MM.1S (cell line): ENCODE data around the gene DTX3.
"Not testable (repeated sequence)": the region's sequence is repeated elsewhere in the genome, so short reads cannot be mapped to it uniquely, and the experiment has no call there.

Source experiments
- EZH2 ChIP-seq: fragments of 300-600 bp; sonication (generic); optimal IDR thresholded peaks from 2 replicates; pipeline ENCODE3; 2017; ENCODE audit warnings: low read depth, mild to moderate bottlenecking, antibody characterized with exemption, low read length, mixed read lengths
- TF ChIP-seq, protein P1 (sequence below): fragments of 300-600 bp; sonication (generic); IDR thresholded peaks from 2 replicates; pipeline ENCODE4 v1.5.1; 2016; ENCODE audit warnings: antibody characterized with exemption, low read length, mixed read lengths

DNA sequence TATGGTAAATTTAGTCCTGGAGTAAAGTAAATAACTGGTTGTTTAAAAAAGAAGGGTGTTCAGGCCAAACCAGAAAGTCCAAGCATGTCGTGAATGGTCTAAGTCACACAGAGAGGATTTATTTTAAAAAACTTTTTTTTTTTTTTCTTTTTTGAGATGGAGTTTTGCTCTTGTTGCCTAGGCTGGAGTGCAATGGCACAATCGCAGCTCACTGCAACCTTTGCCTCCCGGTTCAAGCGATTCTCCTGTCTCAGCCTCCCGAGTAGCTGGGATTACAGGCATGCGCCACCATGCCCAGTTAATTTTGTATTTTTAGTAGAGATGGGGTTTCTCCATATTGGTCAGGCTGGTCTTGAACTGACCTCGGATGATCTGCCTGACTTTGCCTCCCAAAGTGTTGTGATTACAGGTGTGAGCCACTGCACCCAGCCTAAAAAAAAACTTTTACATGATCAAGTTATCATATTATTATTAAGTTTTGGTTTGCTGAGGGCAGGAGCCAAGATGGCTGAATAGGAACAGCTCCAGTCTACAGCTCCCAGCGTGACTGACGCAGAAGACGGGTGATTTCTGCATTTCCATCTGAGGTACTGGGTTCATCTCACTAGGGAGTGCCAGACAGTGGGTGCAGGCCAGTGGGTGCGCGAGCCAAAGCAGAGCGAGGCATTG, 41.5 kb downstream of the DTX3 start:
- TF ChIP-seq, protein P1, sequence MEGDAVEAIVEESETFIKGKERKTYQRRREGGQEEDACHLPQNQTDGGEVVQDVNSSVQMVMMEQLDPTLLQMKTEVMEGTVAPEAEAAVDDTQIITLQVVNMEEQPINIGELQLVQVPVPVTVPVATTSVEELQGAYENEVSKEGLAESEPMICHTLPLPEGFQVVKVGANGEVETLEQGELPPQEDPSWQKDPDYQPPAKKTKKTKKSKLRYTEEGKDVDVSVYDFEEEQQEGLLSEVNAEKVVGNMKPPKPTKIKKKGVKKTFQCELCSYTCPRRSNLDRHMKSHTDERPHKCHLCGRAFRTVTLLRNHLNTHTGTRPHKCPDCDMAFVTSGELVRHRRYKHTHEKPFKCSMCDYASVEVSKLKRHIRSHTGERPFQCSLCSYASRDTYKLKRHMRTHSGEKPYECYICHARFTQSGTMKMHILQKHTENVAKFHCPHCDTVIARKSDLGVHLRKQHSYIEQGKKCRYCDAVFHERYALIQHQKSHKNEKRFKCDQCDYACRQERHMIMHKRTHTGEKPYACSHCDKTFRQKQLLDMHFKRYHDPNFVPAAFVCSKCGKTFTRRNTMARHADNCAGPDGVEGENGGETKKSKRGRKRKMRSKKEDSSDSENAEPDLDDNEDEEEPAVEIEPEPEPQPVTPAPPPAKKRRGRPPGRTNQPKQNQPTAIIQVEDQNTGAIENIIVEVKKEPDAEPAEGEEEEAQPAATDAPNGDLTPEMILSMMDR = not testable (repeated sequence)
- TF ChIP-seq EZH2 = not testable (repeated sequence)
